AG04450 (cell line): ENCODE results near the gene SUPT4H1. TPM values are rescaled to one million over a fixed set of nuclear protein-coding genes. Genes with fewer than 3 reads are reported as not detected.

ENCODE experiments used
- CTCF ChIA-PET: fragments of 300-600, 350-600 bp; formaldehyde crosslinking; extraction: SDS; loops from one replicate; lab custom pipeline; 2022; ENCODE audit warnings: antibody characterized with exemption, inconsistent platforms; lab: Charles Lee
- POLR2A ChIA-PET: fragments of 350-600 bp; formaldehyde crosslinking; extraction: SDS; loops from one replicate; lab custom pipeline; 2021; ENCODE audit warnings: antibody characterized with exemption, inconsistent platforms; lab: Yijun Ruan, JAX
- DNase-seq: peaks from one replicate; pipeline ENCODE4 v3.0.0-alpha.2; 2011; ENCODE audit warnings: low read depth, low spot score
- H3K27ac ChIP-seq: one replicate; pipeline ENCODE4 v1.5.1; 2012; ENCODE audit warnings: low read depth, low read length, control low read depth
- H3K27me3 ChIP-seq: one replicate; pipeline ENCODE4 v1.6.0; 2012; ENCODE audit warnings: low read length; ENCODE audit not compliant: control insufficient read depth, insufficient read depth
- H3K4me3 ChIP-seq: 2 replicates; pipeline ENCODE4 v1.5.1; 2011; ENCODE audit warnings: mild to moderate bottlenecking, low read depth, low read length, control low read depth
- H3K9me3 ChIP-seq: 2 replicates; pipeline ENCODE4 v1.5.1; 2012; ENCODE audit warnings: low read length; ENCODE audit not compliant: control insufficient read depth, insufficient read depth
- CTCF ChIP-seq: IDR thresholded peaks from 2 replicates; pipeline ENCODE4 v1.5.1; 2011; ENCODE audit warnings: low read depth, low read length, control low read depth, inconsistent platforms
- polyA plus RNA-seq: library from polyadenylated mRNA; depleted of rRNA; stranded (reverse); fragments of >200 nt; gene quantifications from 2 replicates; pipeline ENCODE4 v1.2.3, GENCODE V29; 2011

SUPT4H1 gene
- polyA plus RNA-seq, 1 experiment: 191 TPM

- DNase-seq: no peak
- Histone ChIP-seq H3K27me3 (peaks cover 17% of the 10 kb centered on the region), H3K4me3 (no peak overlapping the region), H3K27ac (no peak overlapping the region), H3K9me3 (no peaks in the 10 kb centered on the region)
- no peak for TF ChIP-seq CTCF
- ChIA-PET CTCF (no interaction called here), POLR2A (no interaction called here)
Observed at GRCh38 chr17:58377661-58378060, 25.7 kb upstream of the SUPT4H1 start.

- CTCF ChIA-PET: no interaction called here
- DNase-seq: no peak
Observed at GRCh38 chr17:58377093-58377601, 25.1 kb upstream of the SUPT4H1 start.

GRCh38 chr17:58376472-58377000 is 24.5 kb upstream of the SUPT4H1 start:
- CTCF ChIA-PET: no interaction called here
- no peak for TF ChIP-seq CTCF

More at GRCh38 chr17:58377093-58377601, 25.1 kb upstream of the SUPT4H1 start:
- Histone ChIP-seq H3K4me3 (no peak overlapping the region), H3K9me3 (no peaks in the 10 kb centered on the region), H3K27me3 (peaks cover 17% of the 10 kb centered on the region), H3K27ac (no peak overlapping the region)
- POLR2A ChIA-PET: no interaction called here
- no peak for TF ChIP-seq CTCF

GRCh38 chr17:58375811-58376210 is 23.8 kb upstream of the SUPT4H1 start:
- H3K27ac ChIP-seq: no peak overlapping the region
- ChIA-PET CTCF (no interaction called here), POLR2A (no interaction called here)

More at GRCh38 chr17:58376472-58377000, 24.5 kb upstream of the SUPT4H1 start:
- Histone ChIP-seq H3K27ac (no peak overlapping the region), H3K4me3 (no peak overlapping the region), H3K9me3 (no peaks in the 10 kb centered on the region), H3K27me3 (peaks cover 14% of the 10 kb centered on the region)
- POLR2A ChIA-PET: no interaction called here
- no peak for DNase-seq

More at GRCh38 chr17:58375811-58376210, 23.8 kb upstream of the SUPT4H1 start:
- TF ChIP-seq CTCF: no peak
- no peak overlapping the region for H3K4me3 ChIP-seq
- H3K27me3 ChIP-seq: peaks cover 10% of the 10 kb centered on the region
- DNase-seq: no peak
- no peaks in the 10 kb centered on the region for H3K9me3 ChIP-seq
